Measurements from ENCODE around the gene MGAT5. TPM values are rescaled to one million over a fixed set of nuclear protein-coding genes. Genes with fewer than 3 reads are reported as not detected.

The MGAT5 gene
- total and polyA plus RNA-seq, 7 donors = 1.1 to 7.0 (median 2.1) TPM

- TF ChIP-seq CTCF (IDR thresholded peaks at IDR 0.05) = no peak
- no peaks in the 10 kb centered on the region for H3K36me3 ChIP-seq (ENCODE audit: insufficient read depth in 1 of 2, low read depth in 1 of 2)
- H3K9me3 ChIP-seq = no peaks in the 10 kb centered on the region
- WGBS, 3 donors = 95 to 97% (median 96%) methylated on average over 15 of the region's 15 CpGs
- no peak overlapping the region for H3K4me3 ChIP-seq
- no peaks in the 10 kb centered on the region for H3K4me1 ChIP-seq
- ATAC-seq (no peak), DNase-seq (no peak)
- intact Hi-C loops (cut with DNase I) = loop anchor here (5.0 to 10.0 kb wide), 2 partner anchors 445 to 452 kb away; no protein-coding TSS in a partner anchor
- no peaks in the 10 kb centered on the region for H3K27me3 ChIP-seq (ENCODE audit: insufficient read depth in 3 of 3, low read length in 2 of 3)
- no peak overlapping the region for H3K27ac ChIP-seq
Measured at GRCh38 chr2:134449751-134450513, 196.1 kb downstream of the MGAT5 start.

GRCh38 chr2:134451347-134451630 is 197.4 kb downstream of the MGAT5 start:
- 47 to 96% (median 48%) methylated on average over 2 of the region's 2 CpGs for WGBS, 3 donors
- intact Hi-C loops (cut with DNase I) = loop anchor here (5.0 to 10.0 kb wide), 2 partner anchors 444 to 451 kb away; no protein-coding TSS in a partner anchor
- no peak for TF ChIP-seq CTCF (IDR thresholded peaks at IDR 0.05)

GRCh38 chr2:134452042-134452733 is 198.3 kb downstream of the MGAT5 start:
- Histone ChIP-seq H3K27me3 (ENCODE audit: insufficient read depth in 3 of 3, low read length in 2 of 3) (no peaks in the 10 kb centered on the region), H3K36me3 (ENCODE audit: insufficient read depth in 1 of 2, low read depth in 1 of 2) (no peaks in the 10 kb centered on the region), H3K27ac (no peak overlapping the region), H3K4me3 (no peak overlapping the region), H3K4me1 (no peaks in the 10 kb centered on the region), H3K9me3 (no peaks in the 10 kb centered on the region)
- ATAC-seq = no peak
- no peak for DNase-seq
- TF ChIP-seq CTCF (IDR thresholded peaks at IDR 0.05) = no peak
- intact Hi-C loops (cut with DNase I) = loop anchor here (5.0 to 10.0 kb wide), 2 partner anchors 443 to 450 kb away; no protein-coding TSS in a partner anchor
- WGBS, 3 donors = 94 to 96% (median 95%) methylated on average over 9 of the region's 9 CpGs

More at GRCh38 chr2:134451347-134451630, 197.4 kb downstream of the MGAT5 start:
- H3K27me3 ChIP-seq (ENCODE audit: insufficient read depth in 3 of 3, low read length in 2 of 3) = no peaks in the 10 kb centered on the region
- H3K4me1 ChIP-seq = no peaks in the 10 kb centered on the region
- no peak overlapping the region for H3K4me3 ChIP-seq
- DNase-seq = no peak
- H3K36me3 ChIP-seq (ENCODE audit: insufficient read depth in 1 of 2, low read depth in 1 of 2) = no peaks in the 10 kb centered on the region
- ATAC-seq = peak in 1 of 4 donors; percentile 15
- H3K9me3 ChIP-seq = no peaks in the 10 kb centered on the region
- H3K27ac ChIP-seq = no peak overlapping the region

- H3K4me1 ChIP-seq = no peaks in the 10 kb centered on the region
- no peaks in the 10 kb centered on the region for H3K9me3 ChIP-seq
- no peak overlapping the region for H3K4me3 ChIP-seq
- no peaks in the 10 kb centered on the region for H3K36me3 ChIP-seq (ENCODE audit: insufficient read depth in 1 of 2, low read depth in 1 of 2)
- no peak for DNase-seq
- no peak for ATAC-seq
- intact Hi-C loops (cut with DNase I) = loop anchor here (5.0 to 10.0 kb wide), 2 partner anchors 441 to 449 kb away; no protein-coding TSS in a partner anchor
- no peak for TF ChIP-seq CTCF (IDR thresholded peaks at IDR 0.05)
- no peaks in the 10 kb centered on the region for H3K27me3 ChIP-seq (ENCODE audit: insufficient read depth in 3 of 3, low read length in 2 of 3)
- 78 to 90% (median 85%) methylated on average over 4 of the region's 4 CpGs for WGBS, 3 donors
- no peak overlapping the region for H3K27ac ChIP-seq
Measured at GRCh38 chr2:134453476-134453875, 199.6 kb downstream of the MGAT5 start.

All from psoas muscle (tissue), 8 donors.